Neural cell (in vitro differentiated cells): Measurements from ENCODE around the gene SLC1A2. TPM values are rescaled to one million over a fixed set of nuclear protein-coding genes. Genes with fewer than 3 reads are reported as not detected.

Experiments used
- H2AFZ ChIP-seq: fragments of 200-600, 300-800 bp; sonication (generic), shearing (Covaris generic); 2 replicates; pipeline ENCODE4 v1.6.0; 2014; ENCODE audit warnings: low read depth, mild to moderate bottlenecking, antibody characterized with exemption, low read length, moderate library complexity
- H3F3A ChIP-seq: fragments of 200-600 bp; shearing (Covaris generic); 2 replicates; pipeline ENCODE4 v1.6.1; 2016; ENCODE audit warnings: mild to moderate bottlenecking, moderate library complexity, mixed read lengths, antibody characterized with exemption, low read length; ENCODE audit not compliant: insufficient read depth, poor library complexity, severe bottlenecking
- H3K27ac ChIP-seq: fragments of 200-600, 300-800 bp; sonication (generic), shearing (Covaris generic); 2 replicates; pipeline ENCODE4 v1.5.1; 2014; ENCODE audit warnings: mild to moderate bottlenecking, low read length, moderate library complexity
- H3K27me3 ChIP-seq: fragments of 300-800, 200-600 bp; sonication (generic), shearing (Covaris generic); 2 replicates; pipeline ENCODE4 v1.6.0; 2014; ENCODE audit warnings: mild to moderate bottlenecking, low read depth, low read length, moderate library complexity; ENCODE audit not compliant: insufficient read depth
- H3K36me3 ChIP-seq: fragments of 300-800, 200-600 bp; sonication (generic), shearing (Covaris generic); 2 replicates; pipeline ENCODE4 v1.5.1; 2014; ENCODE audit warnings: mild to moderate bottlenecking, antibody characterized with exemption, low read length, moderate library complexity; ENCODE audit not compliant: insufficient read depth
- H3K4me2 ChIP-seq: fragments of 300-800, 200-600 bp; sonication (generic), shearing (Covaris generic); 2 replicates; pipeline ENCODE4 v1.6.0; 2014; ENCODE audit warnings: mild to moderate bottlenecking, low read length
- H3K4me3 ChIP-seq: fragments of 300-800, 200-600 bp; sonication (generic), shearing (Covaris generic); 2 replicates; pipeline ENCODE4 v1.5.1; 2014; ENCODE audit warnings: mild to moderate bottlenecking, low read length, moderate library complexity
- H3K79me2 ChIP-seq: fragments of 200-600 bp; shearing (Covaris generic); replicated peaks from 2 replicates; pipeline ENCODE4 v1.6.0; 2014; ENCODE audit warnings: mild to moderate bottlenecking, low read length, moderate library complexity; ENCODE audit not compliant: insufficient read depth
- H3K9ac ChIP-seq: fragments of 300-800, 200-600 bp; sonication (generic), shearing (Covaris generic); 2 replicates; pipeline ENCODE4 v1.6.1; 2016; ENCODE audit warnings: mild to moderate bottlenecking, low read length, mixed read lengths
- H3K9me2 ChIP-seq: fragments of 200-600 bp; shearing (Covaris generic); 2 replicates; pipeline ENCODE4 v1.6.1; 2016; ENCODE audit warnings: mild to moderate bottlenecking, low read length, mixed read lengths; ENCODE audit not compliant: insufficient read depth
- H3K9me3 ChIP-seq: fragments of 200-600, 300-800 bp; sonication (generic), shearing (Covaris generic); 2 replicates; pipeline ENCODE4 v1.6.1; 2016; ENCODE audit warnings: mild to moderate bottlenecking, mixed run types, low read length, moderate library complexity, mixed read lengths
- H4K20me1 ChIP-seq: fragments of 200-600 bp; shearing (Covaris generic); 2 replicates; pipeline ENCODE4 v1.6.1; 2016; ENCODE audit warnings: mild to moderate bottlenecking, mixed run types; ENCODE audit not compliant: insufficient read depth
- EP300 ChIP-seq: fragments of 450-650 bp; conservative IDR thresholded peaks from 2 replicates; pipeline ENCODE4 v1.6.1; 2014; ENCODE audit warnings: antibody characterized with exemption, mild to moderate bottlenecking, moderate library complexity; ENCODE audit not compliant: poor library complexity, severe bottlenecking
- EZH2 ChIP-seq: fragments of 200-600, 300-800 bp; shearing (Covaris generic), sonication (generic); IDR thresholded peaks from 2 replicates; pipeline ENCODE4 v1.6.1; 2014; ENCODE audit warnings: antibody characterized with exemption, low read length, borderline replicate concordance, mild to moderate bottlenecking; ENCODE audit not compliant: insufficient read depth, poor library complexity, severe bottlenecking
- MXI1 ChIP-seq: fragments of 450-650 bp; conservative IDR thresholded peaks from 2 replicates; pipeline ENCODE4 v1.6.1; 2014; ENCODE audit warnings: antibody characterized with exemption, mild to moderate bottlenecking; ENCODE audit not compliant: poor library complexity, severe bottlenecking
- POLR2AphosphoS5 ChIP-seq: IDR thresholded peaks from 2 replicates; pipeline ENCODE4 v1.6.1; 2012
- RAD21 ChIP-seq: fragments of 450-650 bp; conservative IDR thresholded peaks from 2 replicates; pipeline ENCODE4 v1.6.1; 2014; ENCODE audit warnings: antibody characterized with exemption, mild to moderate bottlenecking, moderate library complexity
- REST ChIP-seq: IDR thresholded peaks from 2 replicates; pipeline ENCODE4 v1.6.1; 2012; ENCODE audit warnings: borderline replicate concordance
- SMC3 ChIP-seq: fragments of 450-650 bp; conservative IDR thresholded peaks from 2 replicates; pipeline ENCODE4 v1.6.1; 2014; ENCODE audit warnings: antibody characterized with exemption, mild to moderate bottlenecking, moderate library complexity; ENCODE audit not compliant: poor library complexity
- TAF1 ChIP-seq: IDR thresholded peaks from 2 replicates; pipeline ENCODE4 v1.6.1; 2012; ENCODE audit warnings: low read depth
- polyA plus RNA-seq: library from polyadenylated mRNA; depleted of rRNA; stranded (reverse); fragments of >200 nt; gene quantifications from 2 replicates; pipeline ENCODE4 v1.2.3, GENCODE V29; 2014
- TF ChIP-seq, protein P1 (sequence below): fragments of 450-650 bp; IDR thresholded peaks from 2 replicates; pipeline ENCODE4 v1.5.1; 2014; ENCODE audit warnings: antibody characterized with exemption, mild to moderate bottlenecking, moderate library complexity; ENCODE audit not compliant: poor library complexity, severe bottlenecking

Gene SLC1A2
- polyA plus RNA-seq, 1 donor from 2014 or later = 134 TPM

- no peak overlapping the region for H3K4me3 ChIP-seq
- H2AFZ ChIP-seq = no peak overlapping the region
- H3K27me3 ChIP-seq = no peaks in the 10 kb centered on the region
- H3K36me3 ChIP-seq = no peaks in the 10 kb centered on the region
- no peak for TF ChIP-seq MXI1
- TF ChIP-seq REST = no peak
- TF ChIP-seq RAD21 = no peak
- TF ChIP-seq EZH2 = no peak
- TF ChIP-seq, protein P1, sequence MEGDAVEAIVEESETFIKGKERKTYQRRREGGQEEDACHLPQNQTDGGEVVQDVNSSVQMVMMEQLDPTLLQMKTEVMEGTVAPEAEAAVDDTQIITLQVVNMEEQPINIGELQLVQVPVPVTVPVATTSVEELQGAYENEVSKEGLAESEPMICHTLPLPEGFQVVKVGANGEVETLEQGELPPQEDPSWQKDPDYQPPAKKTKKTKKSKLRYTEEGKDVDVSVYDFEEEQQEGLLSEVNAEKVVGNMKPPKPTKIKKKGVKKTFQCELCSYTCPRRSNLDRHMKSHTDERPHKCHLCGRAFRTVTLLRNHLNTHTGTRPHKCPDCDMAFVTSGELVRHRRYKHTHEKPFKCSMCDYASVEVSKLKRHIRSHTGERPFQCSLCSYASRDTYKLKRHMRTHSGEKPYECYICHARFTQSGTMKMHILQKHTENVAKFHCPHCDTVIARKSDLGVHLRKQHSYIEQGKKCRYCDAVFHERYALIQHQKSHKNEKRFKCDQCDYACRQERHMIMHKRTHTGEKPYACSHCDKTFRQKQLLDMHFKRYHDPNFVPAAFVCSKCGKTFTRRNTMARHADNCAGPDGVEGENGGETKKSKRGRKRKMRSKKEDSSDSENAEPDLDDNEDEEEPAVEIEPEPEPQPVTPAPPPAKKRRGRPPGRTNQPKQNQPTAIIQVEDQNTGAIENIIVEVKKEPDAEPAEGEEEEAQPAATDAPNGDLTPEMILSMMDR = no peak
- no peak for TF ChIP-seq POLR2AphosphoS5
- TF ChIP-seq EP300 = no peak
- TF ChIP-seq SMC3 = no peak
- no peak for TF ChIP-seq TAF1
- no peaks in the 10 kb centered on the region for H3K9me2 ChIP-seq
- no peak overlapping the region for H3K4me2 ChIP-seq
- H3K9me3 ChIP-seq = no peaks in the 10 kb centered on the region
- no peak overlapping the region for H3K9ac ChIP-seq
- no peak overlapping the region for H3K27ac ChIP-seq
- peaks cover 11% of the 10 kb centered on the region for H3K79me2 ChIP-seq
- H3F3A ChIP-seq = no peaks in the 10 kb centered on the region
- H4K20me1 ChIP-seq = no peaks in the 10 kb centered on the region
Observed at GRCh38 chr11:35376613-35377012, 42.7 kb downstream of the SLC1A2 start.

- TF ChIP-seq SMC3 (no peak), RAD21 (no peak), POLR2AphosphoS5 (no peak), MXI1 (no peak), TAF1 (no peak)
- TF ChIP-seq, protein P1 = no peak
Observed at GRCh38 chr11:35376118-35376510, 43.2 kb downstream of the SLC1A2 start.

More at GRCh38 chr11:35376118-35376510, 43.2 kb downstream of the SLC1A2 start:
- Histone ChIP-seq H3F3A (no peaks in the 10 kb centered on the region), H2AFZ (no peak overlapping the region), H3K4me3 (no peak overlapping the region), H3K9ac (no peak overlapping the region), H4K20me1 (no peaks in the 10 kb centered on the region), H3K9me3 (no peaks in the 10 kb centered on the region), H3K4me2 (no peak overlapping the region), H3K79me2 (peaks cover 11% of the 10 kb centered on the region), H3K27ac (no peak overlapping the region), H3K27me3 (no peaks in the 10 kb centered on the region), H3K36me3 (no peaks in the 10 kb centered on the region), H3K9me2 (no peaks in the 10 kb centered on the region)
